ENCODE data around the gene INHBB.

INHBB gene

GRCh38 chr2:120399889-120400240 is 53.9 kb downstream of the INHBB start:
- no peak for DNase-seq

GRCh38 chr2:120400551-120400950 is 54.6 kb downstream of the INHBB start:
- DNase-seq, result no peak
